ENCODE data around the gene BCL2L2.

GRCh38 chr14:23354990-23355389, 48.4 kb downstream of the BCL2L2 start:
- TF ChIP-seq CTCF (IDR thresholded peaks at IDR 0.05): no peak
- no peak for TF ChIP-seq POLR2A (IDR thresholded peaks at IDR 0.05)
